Measurements from ENCODE around the gene PRSS21.

PRSS21 gene

GRCh38 chr16:2775131-2775716 is 41.8 kb upstream of the PRSS21 start:
- no peak overlapping the region for H3K9ac ChIP-seq (ENCODE audit: low read depth, low read length)
- no peak overlapping the region; the same call in 1 of the 2 replicates for H3K4me3 ChIP-seq (ENCODE audit: low read length)

GRCh38 chr16:2775765-2776499 is 41.1 kb upstream of the PRSS21 start:
- Histone ChIP-seq H3K9me3 (ENCODE audit: insufficient read depth, low read depth, low read length) (no peaks in the 10 kb centered on the region), H3K36me3 (ENCODE audit: insufficient read depth, low read length) (peaks cover 49% of the 10 kb centered on the region), H3K27me3 (ENCODE audit: insufficient read depth, low read length) (no peaks in the 10 kb centered on the region), H3K4me3 (ENCODE audit: low read length) (peak overlapping the region; percentile 94), H3K9ac (ENCODE audit: low read depth, low read length) (peak overlapping the region; percentile 95), H3K27ac (ENCODE audit: low read depth, low read length) (peak overlapping the region; percentile 73; the same call in 1 of the 2 replicates), H3K4me1 (ENCODE audit: insufficient read depth, low read length) (0 out of 2 replicates have a peak, but pooled peaks cover 8% of the 10 kb centered on the region)
- 61% methylated on average over 11 of the region's 11 CpGs for WGBS

More at GRCh38 chr16:2775131-2775716, 41.8 kb upstream of the PRSS21 start:
- Histone ChIP-seq H3K9me3 (ENCODE audit: insufficient read depth, low read depth, low read length) (no peaks in the 10 kb centered on the region), H3K27ac (ENCODE audit: low read depth, low read length) (no peak overlapping the region; the same call in 1 of the 2 replicates), H3K4me1 (ENCODE audit: insufficient read depth, low read length) (0 out of 2 replicates have a peak, but pooled peaks cover 8% of the 10 kb centered on the region), H3K36me3 (ENCODE audit: insufficient read depth, low read length) (peaks cover 56% of the 10 kb centered on the region), H3K27me3 (ENCODE audit: insufficient read depth, low read length) (no peaks in the 10 kb centered on the region)
- WGBS: 89% methylated on average over 7 of the region's 7 CpGs

- Histone ChIP-seq H3K4me1 (ENCODE audit: insufficient read depth, low read length) (0 out of 2 replicates have a peak, but pooled peaks cover 8% of the 10 kb centered on the region), H3K36me3 (ENCODE audit: insufficient read depth, low read length) (peaks cover 42% of the 10 kb centered on the region), H3K27me3 (ENCODE audit: insufficient read depth, low read length) (no peaks in the 10 kb centered on the region), H3K9ac (ENCODE audit: low read depth, low read length) (peak overlapping the region; percentile 95), H3K4me3 (ENCODE audit: low read length) (peak overlapping the region; percentile 94), H3K27ac (ENCODE audit: low read depth, low read length) (peak overlapping the region; percentile 73; the same call in 1 of the 2 replicates), H3K9me3 (ENCODE audit: insufficient read depth, low read depth, low read length) (no peaks in the 10 kb centered on the region)
- under 1% methylated on average over 72 of the region's 72 CpGs for WGBS
Measured at GRCh38 chr16:2776500-2777139, 40.4 kb upstream of the PRSS21 start.

- H3K4me3 ChIP-seq (ENCODE audit: low read length): peak within 1 kb of the TSS; percentile 94
- WGBS: under 1% methylated on average over 70 of the region's 70 CpGs
- H3K9ac ChIP-seq (ENCODE audit: low read depth, low read length): peak within 1 kb of the TSS; percentile 100
- H3K9me3 ChIP-seq (ENCODE audit: insufficient read depth, low read depth, low read length): no peaks in the 10 kb centered on the region
- no peaks in the 10 kb centered on the region for H3K27me3 ChIP-seq (ENCODE audit: insufficient read depth, low read length)
- 0 out of 2 replicates have a peak, but pooled peaks cover 8% of the 10 kb centered on the region for H3K4me1 ChIP-seq (ENCODE audit: insufficient read depth, low read length)
- H3K36me3 ChIP-seq (ENCODE audit: insufficient read depth, low read length): peaks cover 35% of the 10 kb centered on the region
- H3K27ac ChIP-seq (ENCODE audit: low read depth, low read length): peak within 1 kb of the TSS; percentile 99
Measured at GRCh38 chr16:2777231-2777902, 39.7 kb upstream of the PRSS21 start, which contains the start of gene ELOB. TSS of gene ELOB (minus strand) at chr16:2777280. CDS start at chr16:2777239, 41 bp downstream.

- peaks cover 28% of the 10 kb centered on the region for H3K36me3 ChIP-seq (ENCODE audit: insufficient read depth, low read length)
- H3K4me3 ChIP-seq (ENCODE audit: low read length): peak overlapping the region; percentile 94
- peak overlapping the region; percentile 100 for H3K9ac ChIP-seq (ENCODE audit: low read depth, low read length)
- peak overlapping the region; percentile 99 for H3K27ac ChIP-seq (ENCODE audit: low read depth, low read length)
- H3K27me3 ChIP-seq (ENCODE audit: insufficient read depth, low read length): no peaks in the 10 kb centered on the region
- no peaks in the 10 kb centered on the region for H3K9me3 ChIP-seq (ENCODE audit: insufficient read depth, low read depth, low read length)
- 0 out of 2 replicates have a peak, but pooled peaks cover 8% of the 10 kb centered on the region for H3K4me1 ChIP-seq (ENCODE audit: insufficient read depth, low read length)
- 20% methylated on average over 27 of the region's 27 CpGs for whole genome bisulfite sequencing
Measured at GRCh38 chr16:2777903-2778629, 39.0 kb upstream of the PRSS21 start.

GRCh38 chr16:2778630-2778958 is 38.4 kb upstream of the PRSS21 start:
- H3K27ac ChIP-seq (ENCODE audit: low read depth, low read length): no peak overlapping the region
- no peaks in the 10 kb centered on the region for H3K27me3 ChIP-seq (ENCODE audit: insufficient read depth, low read length)
- peak overlapping the region; percentile 94 for H3K4me3 ChIP-seq (ENCODE audit: low read length)
- no peaks in the 10 kb centered on the region for H3K9me3 ChIP-seq (ENCODE audit: insufficient read depth, low read depth, low read length)
- 0 out of 2 replicates have a peak, but pooled peaks cover 8% of the 10 kb centered on the region for H3K4me1 ChIP-seq (ENCODE audit: insufficient read depth, low read length)
- WGBS: 97% methylated on average over 12 of the region's 12 CpGs
- no peak overlapping the region for H3K9ac ChIP-seq (ENCODE audit: low read depth, low read length)
- peaks cover 23% of the 10 kb centered on the region for H3K36me3 ChIP-seq (ENCODE audit: insufficient read depth, low read length)

GRCh38 chr16:2779151-2779920 is 37.7 kb upstream of the PRSS21 start:
- Histone ChIP-seq H3K27ac (ENCODE audit: low read depth, low read length) (no peak overlapping the region), H3K27me3 (ENCODE audit: insufficient read depth, low read length) (peaks cover 5% of the 10 kb centered on the region), H3K4me1 (ENCODE audit: insufficient read depth, low read length) (0 out of 2 replicates have a peak, but pooled peaks cover 8% of the 10 kb centered on the region), H3K9ac (ENCODE audit: low read depth, low read length) (no peak overlapping the region), H3K36me3 (ENCODE audit: insufficient read depth, low read length) (peaks cover 16% of the 10 kb centered on the region), H3K4me3 (ENCODE audit: low read length) (no peak overlapping the region), H3K9me3 (ENCODE audit: insufficient read depth, low read depth, low read length) (no peaks in the 10 kb centered on the region)
- WGBS: 92% methylated on average over 23 of the region's 23 CpGs

- Histone ChIP-seq H3K27ac (ENCODE audit: low read depth, low read length) (no peak overlapping the region), H3K9ac (ENCODE audit: low read depth, low read length) (no peak overlapping the region), H3K4me3 (ENCODE audit: low read length) (no peak overlapping the region), H3K9me3 (ENCODE audit: insufficient read depth, low read depth, low read length) (no peaks in the 10 kb centered on the region), H3K36me3 (ENCODE audit: insufficient read depth, low read length) (peaks cover 7% of the 10 kb centered on the region), H3K27me3 (ENCODE audit: insufficient read depth, low read length) (peaks cover 14% of the 10 kb centered on the region), H3K4me1 (ENCODE audit: insufficient read depth, low read length) (0 out of 2 replicates have a peak, but pooled peaks cover 8% of the 10 kb centered on the region)
- WGBS: 76% methylated on average over 16 of the region's 17 CpGs
Measured at GRCh38 chr16:2779978-2780898, 36.8 kb upstream of the PRSS21 start.

GRCh38 chr16:2782583-2783351 is 34.3 kb upstream of the PRSS21 start:
- H3K9me3 ChIP-seq (ENCODE audit: insufficient read depth, low read depth, low read length): no peaks in the 10 kb centered on the region
- H3K27me3 ChIP-seq (ENCODE audit: insufficient read depth, low read length): peaks cover 26% of the 10 kb centered on the region
- H3K4me3 ChIP-seq (ENCODE audit: low read length): no peak overlapping the region
- 0 out of 2 replicates have a peak, but pooled peaks cover 3% of the 10 kb centered on the region for H3K4me1 ChIP-seq (ENCODE audit: insufficient read depth, low read length)
- WGBS: 90% methylated on average over 20 of the region's 20 CpGs
- H3K36me3 ChIP-seq (ENCODE audit: insufficient read depth, low read length): no peaks in the 10 kb centered on the region
- no peak overlapping the region for H3K9ac ChIP-seq (ENCODE audit: low read depth, low read length)
- no peak overlapping the region for H3K27ac ChIP-seq (ENCODE audit: low read depth, low read length)
